Mammary epithelial cell (primary cell): ENCODE data around the gene ZNF48.

ENCODE experiments used
- CTCF ChIP-seq, 2 donors: IDR thresholded peaks in 1 of 2; conservative IDR thresholded peaks in 1 of 2; 2 replicates each; pipeline ENCODE4 v1.5.1; 2011 to 2012; ENCODE audit warnings: inconsistent platforms in 2 of 2, low read length in 2 of 2, mild to moderate bottlenecking in 2 of 2, control low read depth in 1 of 2, low read depth in 1 of 2; ENCODE audit not compliant: insufficient read depth in 1 of 2; ENCODE audit errors: extremely low read depth in 1 of 2
- EZH2 ChIP-seq: IDR thresholded peaks from 2 replicates; pipeline ENCODE4 v1.6.1; 2012; ENCODE audit warnings: low read length, inconsistent platforms, borderline replicate concordance

GRCh38 chr16:30348929-30349328 lies 46.3 kb upstream of the ZNF48 start:
- TF ChIP-seq CTCF (conservative IDR thresholded peaks at IDR 0.05 in 1 of 2, IDR thresholded peaks at IDR 0.05 in 1 of 2; ENCODE audit: extremely low read depth in 1 of 2, insufficient read depth in 1 of 2, low read depth in 1 of 2, low read length in 2 of 2), result no peak
- TF ChIP-seq EZH2, result no peak
